HuH-7 (cell line): Measurements from ENCODE around the gene HSDL2.
"Not testable (repeated sequence)": the region's sequence is repeated elsewhere in the genome, so short reads cannot be mapped to it uniquely, and the experiment has no call there.

Source experiments
- DNase-seq: peaks from one replicate; pipeline ENCODE4 v3.0.0; 2011; ENCODE audit warnings: low spot score

Gene HSDL2

DNA sequence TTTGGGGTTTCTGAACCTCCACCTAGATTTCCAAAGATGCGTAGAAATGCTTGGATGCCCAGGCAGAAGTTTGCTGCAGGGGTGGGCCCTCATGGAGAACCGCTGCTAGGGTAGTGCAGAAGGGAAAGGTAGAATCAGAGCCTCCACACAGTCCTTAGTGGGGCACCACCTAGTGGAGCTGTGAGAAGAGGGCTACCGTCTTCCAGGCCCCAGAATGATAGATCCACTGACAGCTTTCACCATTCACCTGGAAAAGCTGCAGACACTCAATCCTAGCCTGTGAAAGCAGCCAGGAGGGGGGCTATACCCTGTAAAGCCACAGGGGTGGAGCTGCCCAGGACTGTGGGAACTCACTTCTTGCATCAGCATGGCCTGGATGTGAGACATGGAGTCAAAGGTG lies 13.3 kb upstream of the HSDL2 start:
- no peak for DNase-seq

- no peak for DNase-seq
Measured at GRCh38 chr9:112367465-112367864, 12.4 kb upstream of the HSDL2 start.

DNA sequence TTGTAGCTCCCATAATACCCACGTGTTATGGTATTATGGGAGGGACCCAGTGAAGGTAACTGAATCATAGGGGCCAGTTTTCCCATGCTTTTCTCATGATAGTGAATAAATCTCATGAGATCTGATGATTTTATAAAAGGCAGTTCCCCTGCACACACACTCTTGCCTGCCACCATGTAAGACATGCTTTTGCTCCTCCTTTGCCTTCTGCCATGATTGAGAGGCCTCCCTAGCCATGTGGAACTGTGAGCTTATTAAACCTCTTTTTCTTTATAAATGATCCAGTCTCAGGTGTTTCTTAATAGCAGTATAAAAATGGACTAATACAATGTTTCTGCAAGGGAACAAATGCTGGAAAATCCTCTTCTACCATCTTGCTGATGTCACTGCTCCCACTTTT lies 10.1 kb upstream of the HSDL2 start:
- DNase-seq = no peak

DNA sequence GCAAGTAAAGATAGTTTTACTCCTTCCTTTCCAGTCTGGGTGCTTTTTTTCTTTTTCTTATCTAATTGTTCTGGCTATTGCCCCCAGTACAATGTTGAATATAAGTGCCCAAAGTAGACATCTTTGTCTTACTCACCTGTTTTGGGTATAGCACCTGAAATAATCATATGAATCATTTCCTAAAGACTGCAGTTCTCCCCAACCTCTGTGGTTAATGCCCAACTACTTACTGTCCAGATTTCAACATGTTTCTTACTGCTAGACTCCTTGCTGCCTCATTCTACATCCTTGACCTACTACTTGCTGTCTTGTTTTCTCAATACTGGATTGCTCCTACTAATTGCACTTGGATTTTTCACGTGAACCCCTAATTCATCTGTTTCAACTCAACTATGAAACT lies 8.8 kb upstream of the HSDL2 start:
- DNase-seq = no peak

DNA sequence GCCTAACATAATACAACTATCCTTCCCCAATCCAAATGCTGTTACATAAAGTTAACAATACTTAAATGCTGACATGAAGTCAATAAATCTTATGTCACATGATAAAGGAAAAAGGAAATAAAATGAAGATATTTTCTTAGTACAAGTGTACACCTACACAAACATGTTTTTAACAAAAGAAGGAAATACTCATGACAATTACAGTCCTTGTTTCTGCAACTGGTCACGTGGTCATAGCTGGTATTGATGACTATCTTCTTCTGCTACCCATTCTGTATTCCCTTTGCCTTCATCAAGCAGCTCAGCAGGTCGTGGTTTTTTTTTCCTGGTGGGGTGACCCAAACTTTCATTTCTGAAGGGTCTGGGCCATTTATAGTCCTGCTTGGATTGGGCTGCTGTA lies 6.2 kb upstream of the HSDL2 start:
- not testable (repeated sequence) for DNase-seq

GRCh38 chr9:112374232-112374631 lies 5.7 kb upstream of the HSDL2 start:
- DNase-seq = not testable (repeated sequence)

- DNase-seq = no peak
Measured at GRCh38 chr9:112375361-112375760, 4.5 kb upstream of the HSDL2 start.

DNA sequence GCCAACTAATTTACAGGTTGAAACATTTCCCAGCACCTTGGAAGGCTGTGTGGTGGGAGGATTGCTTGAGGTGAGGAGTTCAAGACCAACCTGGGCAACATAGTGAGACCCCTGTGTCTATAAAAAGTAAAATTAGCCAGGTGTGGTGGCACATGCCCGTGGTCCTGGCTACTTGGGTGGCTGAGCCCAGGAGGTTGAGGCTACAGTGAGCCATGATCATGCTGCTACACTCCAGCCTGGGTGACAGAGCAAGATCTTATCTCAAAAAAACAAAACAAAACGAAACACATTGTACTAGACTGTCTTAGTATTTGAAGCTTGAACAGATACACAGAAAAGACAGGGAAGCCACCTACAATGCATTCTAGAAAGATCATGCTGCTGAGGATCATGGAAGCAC lies 2.8 kb upstream of the HSDL2 start:
- DNase-seq = no peak

GRCh38 chr9:112377684-112378327 lies 2.1 kb upstream of the HSDL2 start:
- no peak for DNase-seq

DNA sequence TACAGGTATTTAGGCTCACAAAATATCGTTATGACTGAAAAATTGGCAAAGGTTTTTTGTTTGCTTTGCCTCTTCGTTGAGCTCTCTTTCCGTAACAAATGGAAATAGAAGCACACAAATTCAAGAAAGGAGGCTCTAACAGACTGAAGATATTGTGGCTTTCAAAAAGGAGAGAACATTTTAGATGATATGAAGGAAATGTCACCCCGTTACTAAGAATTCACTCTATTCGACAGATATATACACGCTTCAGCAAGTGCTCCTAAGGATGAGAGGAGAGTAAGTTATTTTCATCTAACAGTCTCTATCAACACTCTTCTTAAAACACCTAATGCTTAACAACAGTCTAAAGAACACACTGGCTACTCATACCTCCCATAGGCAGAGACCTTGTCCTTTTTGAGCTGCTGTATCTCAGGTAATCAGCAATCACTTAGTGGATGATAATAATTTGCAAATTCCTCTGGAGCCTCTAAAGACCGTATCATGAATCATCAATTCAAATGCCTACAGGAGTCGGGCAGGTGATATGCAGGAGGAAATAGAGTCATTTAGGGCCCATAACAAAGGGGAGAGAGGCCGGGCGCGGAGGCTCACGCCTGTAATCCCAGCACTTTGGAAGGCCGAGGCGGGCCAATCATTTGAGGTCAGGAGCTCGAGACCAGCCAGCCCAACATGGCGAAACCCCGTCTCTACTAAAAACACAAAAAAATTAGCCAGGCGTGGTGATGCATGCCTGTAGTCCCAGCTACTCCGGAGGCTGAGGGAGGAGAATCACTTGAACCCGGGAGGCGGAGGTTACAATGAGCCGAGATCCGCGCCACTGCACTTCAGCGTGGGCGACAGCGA lies 1.4 kb upstream of the HSDL2 start:
- DNase-seq = no peak

DNA sequence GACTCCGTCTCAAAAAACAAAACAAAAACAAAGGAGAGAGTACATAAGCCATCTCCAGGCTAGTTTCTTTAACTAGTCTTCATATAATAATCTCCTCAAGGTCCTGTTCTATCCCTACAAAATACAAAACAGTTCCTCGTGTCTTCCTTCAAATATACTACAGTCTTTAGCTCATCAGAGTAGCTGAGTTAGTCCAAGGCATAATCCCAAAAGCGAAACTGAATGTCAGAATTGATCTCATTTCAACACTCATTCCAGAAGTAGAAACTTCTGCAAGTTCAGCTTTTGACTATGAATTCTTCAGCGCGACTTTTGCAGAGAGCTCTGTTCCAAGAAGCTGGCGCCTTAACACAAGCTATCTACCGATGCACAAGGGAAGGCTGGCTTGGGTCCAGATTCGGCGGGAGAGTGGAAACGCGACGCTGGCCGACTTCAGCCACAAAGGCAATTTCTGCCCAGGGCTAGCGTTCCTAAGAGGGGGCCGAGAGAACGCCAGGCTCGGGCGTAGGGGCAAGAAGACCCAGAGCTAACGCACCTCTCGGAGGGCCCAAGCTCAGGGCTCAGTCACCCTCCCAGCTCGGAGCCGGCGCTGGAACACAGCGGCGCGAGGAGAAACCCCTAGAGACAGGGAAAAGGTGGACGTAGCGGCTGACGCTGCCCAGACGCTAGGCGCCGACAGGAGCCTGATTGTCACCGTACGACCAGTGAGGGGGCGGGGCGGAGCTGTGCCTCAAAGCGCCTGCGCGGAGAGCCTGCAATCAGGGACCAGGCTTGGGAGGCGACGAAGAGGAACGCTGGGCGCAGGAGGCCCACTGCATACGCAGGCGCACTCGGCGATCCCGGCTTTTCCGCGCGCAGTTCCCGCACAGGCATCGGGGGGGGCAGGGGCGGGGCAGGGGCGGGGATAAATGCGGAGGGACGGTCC lies 469 bp upstream of the HSDL2 start:
- peak; percentile 92 for DNase-seq

DNA sequence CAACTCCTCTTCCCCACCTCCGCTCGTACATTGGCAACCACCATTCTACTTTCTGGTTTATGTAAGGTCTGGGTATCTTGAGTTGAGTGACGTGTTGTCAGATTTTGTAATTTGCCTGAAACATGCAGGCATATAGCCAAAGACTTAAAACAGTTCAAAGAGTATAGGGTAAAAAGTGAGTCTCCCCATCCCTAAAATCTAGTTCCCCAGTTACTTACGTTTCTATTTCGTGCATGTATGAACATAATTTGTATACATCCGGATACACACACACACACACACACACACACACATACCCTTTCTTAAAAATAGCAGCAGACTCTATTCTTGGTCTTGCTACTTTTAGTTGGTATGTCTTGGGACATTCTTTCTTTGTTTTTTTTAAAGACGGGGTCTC lies 915 bp downstream of the HSDL2 start:
- no peak for DNase-seq

DNA sequence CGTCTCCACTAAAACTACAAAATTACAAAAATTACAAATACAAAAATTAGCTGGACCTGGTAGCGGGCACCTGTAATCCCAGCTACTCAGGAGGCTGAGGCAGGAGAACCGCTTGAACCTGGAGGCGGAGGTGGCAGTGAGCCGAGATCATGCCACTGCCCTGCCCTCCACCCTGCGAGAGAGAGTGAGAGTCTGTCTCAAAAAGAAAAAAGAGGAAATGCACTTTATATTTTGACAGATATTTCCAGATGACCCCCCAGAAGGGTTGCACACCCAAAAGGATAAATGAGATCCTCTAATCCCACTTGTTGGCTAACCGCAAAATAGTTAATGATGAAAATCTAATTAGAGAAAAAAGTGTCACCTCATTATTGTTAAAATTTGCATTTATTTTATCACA lies 2.2 kb downstream of the HSDL2 start:
- DNase-seq = no peak

DNA sequence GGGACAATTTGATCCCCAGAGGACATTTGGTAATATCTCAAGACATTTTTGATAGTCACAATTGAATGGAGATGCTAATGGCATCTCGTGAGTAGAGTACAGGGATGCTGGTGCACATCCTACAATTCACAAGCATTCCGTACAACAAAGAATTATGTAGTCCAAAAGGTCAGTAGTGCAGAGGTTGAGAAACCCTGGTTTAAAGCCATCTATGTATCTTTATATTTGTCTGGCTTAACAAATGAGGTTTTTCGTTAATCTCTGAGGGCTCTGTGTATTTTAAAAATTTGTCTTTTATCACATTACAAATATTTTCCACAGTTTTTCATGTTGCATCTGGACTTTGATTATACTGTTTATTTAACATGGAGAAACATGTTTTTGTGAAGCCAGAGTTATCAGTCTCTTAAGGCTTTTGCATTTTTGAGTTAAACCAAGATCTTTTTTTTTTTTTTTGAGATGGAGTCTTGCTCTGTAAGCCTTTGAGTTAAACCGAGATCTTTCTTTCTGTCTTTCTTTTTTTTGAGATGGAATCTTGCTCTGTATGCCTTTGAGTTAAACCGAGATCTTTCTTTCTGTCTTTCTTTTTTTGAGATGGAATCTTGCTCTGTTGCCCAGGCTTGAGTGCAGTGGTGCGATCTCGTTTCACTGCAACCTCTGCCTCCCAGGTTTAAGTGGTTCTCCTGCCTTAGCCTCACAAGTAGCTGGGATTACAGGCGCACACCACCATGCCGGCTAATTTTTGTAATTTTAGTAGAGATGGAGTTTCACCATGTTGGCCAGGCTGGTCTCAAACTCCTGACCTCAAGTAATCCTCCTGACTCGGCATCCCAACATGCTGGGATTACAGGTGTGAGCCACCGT lies 2.8 kb downstream of the HSDL2 start:
- DNase-seq = peak; percentile 31

- no peak for DNase-seq
Measured at GRCh38 chr9:112384219-112384618, 4.3 kb downstream of the HSDL2 start.

DNA sequence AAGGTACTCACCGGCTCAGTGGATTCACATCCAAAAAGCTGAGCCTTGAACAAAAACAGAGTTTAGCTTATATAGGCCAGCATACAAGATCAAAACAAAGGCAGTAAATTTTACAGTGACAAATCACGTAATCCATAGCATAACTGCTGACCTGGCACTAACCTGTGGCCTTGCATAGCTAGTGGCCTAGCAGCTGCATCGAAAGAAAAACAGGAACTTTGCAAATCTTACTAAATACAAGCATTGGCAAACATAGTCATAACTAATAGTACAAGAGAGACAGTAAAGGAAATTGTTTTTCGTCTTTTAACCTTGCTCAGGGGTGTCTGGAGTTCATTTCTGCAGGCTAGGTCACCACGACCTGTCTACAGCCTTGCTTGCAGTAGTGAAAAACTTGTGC lies 4.8 kb downstream of the HSDL2 start:
- no peak for DNase-seq

- DNase-seq = no peak
Measured at GRCh38 chr9:112387115-112387514, 7.2 kb downstream of the HSDL2 start.

- DNase-seq = not testable (repeated sequence)
Measured at GRCh38 chr9:112389897-112390296, 10.0 kb downstream of the HSDL2 start.

DNA sequence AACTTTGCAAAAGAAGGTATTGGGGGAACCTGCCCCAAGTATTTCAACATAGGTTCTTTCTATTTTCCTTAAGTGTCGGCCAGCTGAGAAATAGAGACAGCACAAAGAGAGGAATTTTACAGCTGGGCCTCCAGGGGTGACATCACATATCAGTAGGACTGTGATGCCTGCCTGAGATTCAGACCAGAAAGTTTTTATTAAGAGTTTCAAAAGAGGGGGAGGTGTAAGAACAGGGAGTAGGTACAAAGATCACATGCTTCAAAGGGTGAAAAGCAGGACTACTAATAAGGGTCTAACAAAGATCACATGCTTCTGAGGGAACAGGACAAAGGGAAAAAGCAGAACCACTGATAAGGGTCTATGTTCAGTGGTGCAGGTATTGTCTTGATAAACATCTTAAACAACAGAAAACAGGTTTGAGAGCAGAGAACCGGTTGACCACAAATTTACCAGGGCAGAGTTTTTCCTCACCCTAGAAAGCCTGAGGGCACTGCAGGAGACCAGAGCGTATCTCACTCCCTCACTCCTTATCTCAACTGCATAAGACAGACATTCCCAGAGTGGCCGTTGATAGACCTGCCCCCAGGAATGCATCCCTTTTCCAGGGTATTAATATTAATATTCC lies 12.1 kb downstream of the HSDL2 start:
- DNase-seq = not testable (repeated sequence)

DNA sequence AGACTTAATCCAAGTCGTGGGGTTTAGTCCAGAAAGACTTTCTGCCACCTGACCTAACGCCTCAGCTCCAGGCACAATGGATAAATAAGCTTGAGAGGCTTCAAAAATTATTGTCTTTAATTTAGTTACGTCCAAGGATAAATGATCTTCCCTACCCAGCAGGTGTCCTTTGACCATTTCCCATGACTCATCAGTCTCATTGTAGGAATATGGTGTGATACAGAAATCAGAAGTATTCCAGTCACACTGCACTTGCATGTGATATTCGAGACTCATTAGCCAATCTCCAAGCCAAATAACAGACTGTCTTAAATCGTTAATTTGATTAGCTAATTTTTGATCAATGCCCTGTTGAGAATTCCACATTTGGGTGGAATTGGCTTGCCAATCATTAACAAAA lies 13.2 kb downstream of the HSDL2 start:
- not testable (repeated sequence) for DNase-seq

- no peak for DNase-seq
Measured at GRCh38 chr9:112396416-112396815, 16.5 kb downstream of the HSDL2 start.
